Limb (tissue), 2 donors: ENCODE measurements around the gene RFT1.
A peak's percentile ranks its signal among the peaks of the same experiment; 100 is the strongest.

ENCODE experiments used
- DNase-seq, 2 donors: peaks; one replicate each; pipeline ENCODE4 v3.0.0-alpha.2; 2016; ENCODE audit errors: extremely low spot score in 2 of 2

RFT1 gene

GRCh38 chr3:53092216-53092615, 38.0 kb downstream of the RFT1 start:
- DNase-seq, result no peak

- DNase-seq, result no peak
Measured at GRCh38 chr3:53091011-53091410, 39.2 kb downstream of the RFT1 start.

DNA sequence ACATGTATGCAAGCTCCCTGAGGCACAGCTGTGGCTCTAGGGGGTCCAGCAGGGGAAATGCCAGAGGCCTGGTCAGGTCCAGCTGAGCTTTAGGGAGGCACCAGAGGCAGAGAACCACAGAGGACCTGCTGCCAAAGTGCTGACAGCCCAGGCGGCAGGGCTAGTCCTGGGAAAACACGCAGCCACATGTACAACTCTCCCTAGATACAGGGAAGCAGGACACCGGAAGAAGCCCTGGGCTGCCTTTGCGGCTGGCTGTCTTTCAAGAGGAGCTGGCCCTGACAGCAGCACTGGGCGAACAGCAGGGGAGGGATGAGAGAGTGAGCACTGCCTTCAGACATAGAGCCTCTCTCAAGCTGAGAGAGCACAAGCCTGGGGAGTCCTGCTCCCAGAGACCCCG, 40.7 kb downstream of the RFT1 start:
- DNase-seq, result no peak

GRCh38 chr3:53085476-53085875, 44.8 kb downstream of the RFT1 start:
- no peak for DNase-seq

DNA sequence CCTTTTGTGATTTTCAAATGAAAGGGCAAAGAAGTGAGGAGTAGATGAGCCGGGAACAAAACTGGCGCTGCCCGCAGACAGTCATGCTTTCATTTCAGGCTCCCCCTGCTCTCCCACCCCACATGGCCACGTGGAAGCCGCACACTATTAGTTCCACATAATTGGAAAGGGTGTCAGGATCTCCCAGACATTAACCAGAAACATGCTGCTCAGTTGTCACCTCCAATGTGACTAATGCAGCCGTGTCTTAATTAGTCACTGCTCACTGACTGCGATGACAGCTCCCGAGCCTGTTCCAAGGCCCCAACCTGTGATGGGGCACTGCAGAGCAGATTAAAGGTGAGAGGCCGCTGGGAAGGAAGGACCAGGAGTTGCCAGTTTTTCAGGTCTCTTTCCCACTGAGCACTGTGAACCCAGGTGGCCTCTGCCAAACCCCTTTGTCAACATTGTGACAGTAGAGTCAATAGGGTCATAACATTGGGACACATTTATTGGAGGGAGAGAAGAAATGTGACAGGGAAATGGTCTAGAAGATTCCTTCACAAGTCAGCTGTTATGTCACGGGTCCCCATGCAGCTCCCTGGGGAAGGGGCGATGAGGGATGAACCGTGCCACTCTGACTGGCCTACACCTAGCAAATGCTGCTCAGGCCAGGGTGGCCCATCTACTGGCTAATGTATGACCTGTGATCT, 45.8 kb downstream of the RFT1 start:
- no peak for DNase-seq

DNA sequence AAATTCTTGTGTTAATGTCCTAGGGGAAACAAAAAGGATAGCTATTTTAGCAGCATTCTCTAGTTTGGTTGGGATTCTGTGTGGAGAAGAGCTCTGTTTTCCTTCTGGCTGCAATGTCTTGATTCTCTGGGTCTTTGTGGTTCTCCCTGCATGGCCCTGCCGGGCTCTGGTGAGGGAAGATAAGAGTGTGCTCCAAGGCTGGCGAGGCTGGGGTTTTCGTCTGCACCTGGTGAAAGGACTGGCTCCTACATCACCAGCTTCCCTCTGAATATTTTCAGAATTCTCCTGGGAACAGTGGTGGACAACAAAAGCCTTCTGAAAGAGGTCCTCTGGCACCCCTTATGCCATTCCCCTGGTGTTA, 46.3 kb downstream of the RFT1 start:
- DNase-seq, result no peak

- DNase-seq, result peak; percentile 48 to 69
Measured at GRCh38 chr3:53083521-53083920, 46.7 kb downstream of the RFT1 start.

DNA sequence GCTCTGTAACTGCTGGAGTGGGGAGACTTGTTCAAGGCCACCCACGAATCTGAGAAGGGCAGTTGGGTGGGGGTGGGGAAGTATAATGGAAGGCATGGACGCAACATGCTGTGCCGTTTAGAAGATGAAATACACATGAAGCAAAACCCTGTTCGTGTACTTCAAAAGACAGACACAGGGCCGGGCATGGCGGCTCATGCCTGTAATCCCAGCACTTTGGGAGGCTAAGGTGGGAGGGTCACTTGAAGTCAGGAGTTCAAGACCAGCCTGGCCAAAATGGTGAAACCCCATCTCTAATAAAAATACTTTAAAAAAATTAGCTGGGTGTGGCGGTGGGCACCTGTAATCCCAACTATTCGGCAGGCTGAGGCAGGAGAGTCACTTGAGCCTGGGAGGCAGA, 47.5 kb downstream of the RFT1 start:
- DNase-seq, result no peak

GRCh38 chr3:53081318-53081717, 48.9 kb downstream of the RFT1 start:
- DNase-seq, result no peak

- DNase-seq, result no peak
Measured at GRCh38 chr3:53080612-53081205, 49.5 kb downstream of the RFT1 start.

GRCh38 chr3:53079791-53080555, 50.3 kb downstream of the RFT1 start:
- no peak for DNase-seq

DNA sequence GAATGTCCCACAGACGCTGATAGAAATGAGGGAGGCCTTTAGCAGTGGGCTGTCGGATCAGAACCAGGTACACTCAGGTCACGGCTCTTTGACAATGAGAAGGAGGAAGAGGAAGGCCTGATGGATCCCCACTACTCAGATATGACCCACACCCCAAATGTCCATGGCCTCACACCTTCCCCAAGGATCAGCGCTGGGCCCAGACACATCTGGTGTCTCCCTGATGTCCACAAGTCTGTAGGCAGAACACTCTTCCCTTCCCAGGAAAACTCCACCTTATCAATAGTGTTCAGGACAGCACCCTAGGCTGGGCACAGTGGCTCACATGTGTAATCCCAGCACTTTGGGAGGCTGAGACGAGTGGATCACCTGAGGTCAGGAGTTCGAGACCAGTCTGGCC, 51.1 kb downstream of the RFT1 start:
- no peak for DNase-seq

- peak in 1 of 2 donors; percentile 8 for DNase-seq
Measured at GRCh38 chr3:53078656-53079055, 51.6 kb downstream of the RFT1 start.

- DNase-seq, result peak in 1 of 2 donors; percentile 12
Measured at GRCh38 chr3:53077476-53078220, 52.6 kb downstream of the RFT1 start.

DNA sequence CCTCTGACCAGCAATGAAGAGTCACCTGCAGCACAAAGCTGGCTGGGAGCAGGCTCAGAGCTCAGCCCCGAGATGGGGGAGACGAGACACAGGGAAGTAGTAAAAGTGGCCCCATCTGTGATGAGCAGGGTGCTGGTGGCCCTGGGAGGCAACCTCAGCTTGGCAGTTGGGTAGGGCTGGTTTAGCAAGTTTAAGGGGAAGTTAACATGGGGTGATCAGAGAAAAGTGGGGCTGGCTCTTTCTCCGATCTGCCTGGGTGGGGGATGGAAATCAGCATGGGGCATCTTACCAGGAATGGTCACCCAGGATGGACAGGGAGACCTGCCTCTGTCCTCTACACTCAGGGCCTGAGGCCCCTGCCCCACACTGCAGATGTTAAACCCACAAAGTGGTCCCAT, 54.5 kb downstream of the RFT1 start:
- DNase-seq, result no peak

DNA sequence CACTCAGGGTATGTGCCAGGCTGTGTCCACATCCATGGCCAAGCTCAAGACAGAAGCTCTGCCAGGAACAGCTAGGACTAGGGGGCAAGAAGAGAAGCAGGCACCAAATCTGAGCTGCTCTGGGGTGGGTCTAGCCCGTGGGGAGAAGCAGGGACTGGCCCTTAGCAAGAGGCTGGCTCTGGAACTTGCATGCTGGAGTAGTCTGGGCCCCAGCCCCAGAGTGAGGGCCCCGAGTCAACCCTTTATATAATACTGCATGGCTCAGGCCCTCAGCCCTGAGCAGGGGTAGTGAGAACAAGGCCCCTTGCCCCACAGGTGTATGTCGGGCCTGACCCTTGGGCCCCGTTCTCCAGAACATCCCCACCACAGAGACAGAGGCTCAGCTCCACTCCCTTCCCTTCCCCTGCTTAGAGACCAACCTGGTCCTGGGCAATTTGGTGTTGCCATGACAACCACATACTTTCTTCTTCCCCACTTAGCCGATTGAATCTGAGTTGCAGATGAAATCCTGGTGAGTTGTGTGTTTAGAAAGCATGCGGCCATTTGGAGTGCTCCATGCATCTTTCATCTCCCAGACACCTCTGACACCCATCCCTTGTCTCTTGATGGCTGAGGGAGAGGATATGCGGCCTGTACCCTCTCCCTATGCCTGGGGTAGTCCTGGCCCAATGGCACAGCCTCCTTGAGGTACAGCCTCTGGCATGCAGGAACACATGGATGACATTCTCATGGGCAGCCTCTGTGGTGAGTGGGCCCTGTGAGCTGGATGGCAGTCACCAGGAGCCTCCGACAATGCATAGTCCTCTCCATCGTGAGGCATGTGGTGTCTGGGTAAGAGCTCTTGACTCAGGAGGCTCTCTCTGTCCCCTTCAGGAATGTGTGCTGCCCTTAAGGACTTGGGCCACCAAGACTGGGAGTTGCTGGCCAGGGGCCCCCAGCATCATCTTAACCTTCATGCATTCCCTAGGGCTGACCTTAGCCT, 55.2 kb downstream of the RFT1 start:
- no peak for DNase-seq

GRCh38 chr3:53074366-53074696, 55.9 kb downstream of the RFT1 start:
- no peak for DNase-seq

- DNase-seq, result no peak
Measured at GRCh38 chr3:53073553-53074365, 56.5 kb downstream of the RFT1 start.

DNA sequence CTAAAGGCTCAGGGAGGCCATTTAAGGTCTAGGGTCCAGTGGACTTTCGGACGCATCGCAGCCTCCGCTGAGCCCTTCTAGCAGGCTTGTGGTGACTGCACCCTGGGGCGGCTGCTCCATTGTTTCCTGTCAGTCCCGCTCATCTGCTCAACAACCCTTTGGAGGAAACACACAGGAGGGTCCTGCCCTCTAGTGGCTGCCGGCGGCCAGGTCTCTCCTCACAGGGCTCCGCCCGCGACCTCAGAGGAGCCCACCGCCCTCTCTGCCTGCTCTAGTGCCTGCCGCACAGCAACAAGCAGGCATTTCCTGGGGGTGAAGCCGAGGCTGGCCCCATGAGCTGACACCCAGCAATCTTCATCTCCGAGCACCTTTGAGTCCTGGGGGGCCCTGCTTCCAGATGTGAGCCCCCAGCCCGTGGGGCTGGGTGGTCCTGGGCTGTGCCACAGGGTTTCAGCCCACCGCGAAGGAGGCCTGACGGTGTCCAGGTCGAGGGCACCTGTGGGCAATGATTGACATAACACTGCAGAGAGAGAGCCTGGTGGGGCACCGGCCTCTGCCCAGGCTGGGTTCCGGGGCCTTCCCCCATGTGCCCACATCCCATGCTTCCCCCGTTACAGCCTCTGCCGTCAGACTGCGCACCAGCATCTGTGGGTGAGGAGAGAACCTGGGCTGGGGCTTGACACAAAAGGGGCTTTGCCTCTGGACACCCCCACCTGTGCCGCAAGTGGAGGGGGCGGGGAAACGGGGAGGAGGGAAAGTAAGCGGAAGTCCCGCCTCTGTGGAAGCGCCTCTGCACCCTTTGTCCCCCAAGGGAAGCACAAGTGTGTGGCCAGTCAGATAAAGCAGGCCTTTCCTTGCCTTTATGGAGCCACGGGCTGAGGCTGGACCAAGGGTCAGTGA, 57.3 kb downstream of the RFT1 start:
- peak; percentile 71 to 91 for DNase-seq
